ENCODE results near the gene CRISPLD2. TPM values are rescaled to one million over a fixed set of nuclear protein-coding genes. Genes with fewer than 3 reads are reported as not detected.

Gene CRISPLD2
- total and polyA plus RNA-seq, 10 of the 15 experiments (the other 5 are each of a cell fraction or from before 2014, with no cell fraction given) = 0.03 to 0.30 (median 0.08) TPM; not detected in 5

DNA sequence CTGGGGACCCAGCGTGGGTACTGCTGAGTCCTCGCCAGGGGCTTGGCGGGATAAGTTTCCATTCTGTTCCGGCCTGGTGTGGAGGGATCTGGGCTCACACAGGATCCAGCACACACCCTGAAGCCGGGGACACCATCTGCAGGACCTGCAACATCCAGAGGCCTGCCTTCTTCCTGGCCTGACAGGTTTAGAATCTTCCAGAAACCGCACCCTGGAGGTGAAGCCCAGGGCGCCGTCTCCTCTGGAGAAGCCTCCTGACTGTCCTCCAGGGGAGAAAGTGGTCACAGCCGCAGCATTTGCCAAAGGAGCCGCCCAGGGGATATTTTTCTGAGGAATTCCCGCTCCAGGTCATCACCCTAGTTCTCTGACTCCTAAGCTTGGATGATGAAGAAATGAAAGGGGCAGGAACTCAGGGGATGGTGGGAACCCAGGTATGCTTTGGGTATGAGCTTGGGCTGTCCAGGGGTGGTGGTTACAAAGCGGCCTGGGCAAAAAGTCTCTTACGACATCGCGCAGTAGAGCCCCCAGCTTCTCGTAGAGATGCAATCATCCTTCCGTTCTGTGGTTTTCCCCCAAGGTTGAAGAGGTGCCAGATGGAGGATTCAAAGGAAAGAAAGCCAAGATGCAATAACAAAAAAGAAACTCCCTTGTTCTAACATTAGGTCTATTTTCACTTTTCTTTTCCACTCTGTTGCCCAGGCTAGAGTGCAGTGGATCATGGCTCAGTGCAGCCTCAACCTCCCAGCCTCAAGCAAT lies 9.1 kb upstream of the CRISPLD2 start:
- peaks cover 18% of the 10 kb centered on the region for H3K4me1 ChIP-seq (ENCODE audit: control insufficient read depth, insufficient read depth, low read length)
- intact Hi-C loops (cut with micrococcal nuclease; ENCODE audit: unreplicated experiment) (no loop called here), in situ Hi-C loops (cut with MboI) (no loop called here)
- peak; percentile 40 for DNase-seq (ENCODE audit: low read depth, low spot score)
- no TSS peak for BruUV-seq (replicated peaks)
- no peak overlapping the region for H3K27ac ChIP-seq (ENCODE audit: control insufficient read depth, insufficient read depth)
- H3K9me3 ChIP-seq (replicated peaks; ENCODE audit: control insufficient read depth, insufficient read depth, low read length) = no peaks in the 10 kb centered on the region; the same call in 2 of the 3 replicates
- H3K9ac ChIP-seq (ENCODE audit: control insufficient read depth, insufficient read depth, low read length) = no peak overlapping the region
- no peak overlapping the region for H3K4me2 ChIP-seq (ENCODE audit: control insufficient read depth, insufficient read depth)
- H3K4me3 ChIP-seq = no peak overlapping the region
- H3K27me3 ChIP-seq (replicated peaks in 1 of 2; ENCODE audit: control insufficient read depth in 2 of 2, insufficient read depth in 2 of 2, low read length in 1 of 2) = peaks cover 0 to 4% of the 10 kb centered on the region in 2 experiments; a peak in 2 of 4 replicates
- ChIA-PET CTCF (interaction anchor here (0.5 to 0.6 kb wide), 2 partner anchors 160 to 317 kb away, joined by 3 to 4 read pairs; no protein-coding TSS in a partner anchor), POLR2A (no interaction called here), RAD21 (ENCODE audit: unreplicated experiment) (interaction anchor here (0.8 kb wide), 1 partner anchor 56 kb away, joined by 3 read pairs; no protein-coding TSS in a partner anchor), SMC1A (ENCODE audit: uncharacterized antibody, unreplicated experiment) (interaction anchor here (1.0 to 1.1 kb wide), 2 partner anchors 56 to 160 kb away, joined by 3 read pairs; no protein-coding TSS in a partner anchor)
- no peaks in the 10 kb centered on the region for H3K79me2 ChIP-seq (ENCODE audit: control insufficient read depth, insufficient read depth, low read length)
- peak; percentile 70 for FAIRE-seq
- H2AFZ ChIP-seq (ENCODE audit: control insufficient read depth, low read depth, low read length) = no peak overlapping the region
- TF ChIP-seq ATF7 (IDR thresholded peaks at IDR 0.05; ENCODE audit: low read depth) (no peak), BACH1 (IDR thresholded peaks at IDR 0.05; ENCODE audit: borderline replicate concordance) (no peak), RUNX3 (IDR thresholded peaks at IDR 0.05; ENCODE audit: low read length) (peak; percentile 87), GABPA (IDR thresholded peaks at IDR 0.05; ENCODE audit: low read depth) (no peak), SMAD1 (IDR thresholded peaks at IDR 0.05; ENCODE audit: low read depth, partially characterized antibody) (no peak), PAX5 (IDR thresholded peaks at IDR 0.05; ENCODE audit: borderline replicate concordance, low read depth, low read length) (no peak), ASH2L (IDR thresholded peaks at IDR 0.05; ENCODE audit: borderline replicate concordance, low read depth) (no peak), EED (IDR thresholded peaks at IDR 0.05; ENCODE audit: low read depth) (peak; percentile 79), IKZF2 (IDR thresholded peaks at IDR 0.05) (0 out of 4 replicates have a peak, but pooled peaks have one; percentile 17 to 18), EP300 (IDR thresholded peaks at IDR 0.05; ENCODE audit: borderline replicate concordance in 1 of 2, control insufficient read depth in 1 of 2, low read depth in 2 of 2, low read length in 2 of 2) (no peak), JUNB (IDR thresholded peaks at IDR 0.05) (0 out of 2 replicates have a peak, but pooled peaks have one; percentile 11)
- WGBS (ENCODE audit: insufficient coverage, insufficient replicate concordance, low lambda C conversion rate, missing lambda C conversion rate) = 44% methylated on average over 17 of the region's 17 CpGs
- H3K36me3 ChIP-seq (ENCODE audit: control insufficient read depth in 2 of 2, insufficient read depth in 2 of 2, low read length in 1 of 2) = no peaks in the 10 kb centered on the region
- ATAC-seq = peak; percentile 57
- no peaks in the 10 kb centered on the region for H4K20me1 ChIP-seq (ENCODE audit: control insufficient read depth, insufficient read depth)

Measured in GM12878 (cell line).